Ovary (tissue), 10 donors: ENCODE measurements around the gene RALGPS2. TPM values are rescaled to one million over a fixed set of nuclear protein-coding genes. Genes with fewer than 3 reads are reported as not detected.
A peak's percentile ranks its signal among the peaks of the same experiment; 100 is the strongest.

Experiments
- DNase-seq, 5 donors: peaks; one replicate each; pipeline ENCODE4 v3.0.0-alpha.2; 2019 to 2020
- H3K27ac ChIP-seq, 2 donors: fragments of 200-600 bp; one replicate each; pipeline versions ENCODE4 v1.5.1 to v1.8.0; 2019 to 2022
- H3K27me3 ChIP-seq: fragments of 200-600 bp; one replicate; pipeline ENCODE4 v1.8.0; 2022
- H3K36me3 ChIP-seq: fragments of 200-600 bp; sonication (generic); one replicate; pipeline ENCODE4 v1.5.1; 2019
- H3K4me1 ChIP-seq: one replicate; pipeline ENCODE4 v1.8.1; 2013; ENCODE audit warnings: mild to moderate bottlenecking, moderate library complexity; ENCODE audit not compliant: insufficient read depth
- H3K4me3 ChIP-seq: fragments of 200-600 bp; sonication (generic); one replicate; pipeline ENCODE4 v1.5.1; 2017
- H3K9me3 ChIP-seq, 2 donors: fragments of 200-600 bp in 1 of 2; sonication (generic) in 1 of 2; one replicate each; pipeline versions ENCODE4 v1.5.1 to v1.8.1; 2013 to 2019; ENCODE audit warnings: mild to moderate bottlenecking in 1 of 2, moderate library complexity in 1 of 2
- EP300 ChIP-seq: sonication (generic); formaldehyde crosslinking; IDR thresholded peaks from one replicate; pipeline ENCODE4 v1.6.1; 2017; ENCODE audit warnings: antibody characterized with exemption
- POLR2A ChIP-seq: fragments of 450-650 bp; IDR thresholded peaks from one replicate; pipeline ENCODE4 v1.6.1; 2017; ENCODE audit warnings: antibody characterized with exemption, mild to moderate bottlenecking, moderate library complexity
- WGBS, 3 donors: extraction: QIAGEN DNeasy Blood & Tissue Kit in 1 of 3; methylation state at CpG; one replicate each; pipeline versions ENCODE4 v1.1.5 to v1.1.7; 2013 to 2017; 5-methylcytosine and 5-hydroxymethylcytosine counted together
- intact Hi-C, 4 donors: fragments of 100-400 bp; cut with DNase I; formaldehyde crosslinking; loops; one replicate each; pipeline versions ENCODE4 v1.11.0 to v1.15.1; 2022 to 2023
- long read RNA-seq, 3 donors: library from polyadenylated mRNA in 2 of 3; unstranded in 2 of 3; transcript quantifications; one replicate each; pipeline ENCODE4 v2.0.0 and lab custom pipeline, GENCODE V29; 2021 to 2026
- polyA plus RNA-seq, 2 donors: library from polyadenylated mRNA; stranded (reverse); fragments of 200-250 nt in 1 of 2; fragments of 350-450 nt in 1 of 2; fragmentation: Illumina TruSeq in 1 of 2; extraction: RNeasy Lipid Tissue Mini Kit (QIAGEN cat#74804) in 1 of 2; gene quantifications; one replicate each; pipeline ENCODE4 v1.2.3, GENCODE V29; 2013 to 2014
- total RNA-seq, 7 donors: library from RNA; depleted of rRNA in 2 of 7; stranded (reverse); fragments of >200 nt in 2 of 7; fragmentation: NEBNext Ultra II Directional in 3 of 7; extraction: Animal tissue kit (Norgen Biotek cat#: 25700) in 3 of 7; gene quantifications; one replicate each; pipeline versions ENCODE4 v1.1.0 to v1.2.4, GENCODE V29; 2016 to 2023
- TF ChIP-seq, protein P1 (sequence below), 3 donors: fragments of 450-650 bp in 2 of 3; fragments of 200-600 bp in 1 of 3; IDR thresholded peaks; one replicate each; pipeline versions ENCODE4 v1.5.1 to v1.8.0; 2016 to 2022; ENCODE audit warnings: antibody characterized with exemption in 3 of 3, mild to moderate bottlenecking in 1 of 3
- donor health status: DM: no; HTN: no; CAD: no; lungs with moderate emphysema.
- donor health status: DM: no; HTN: no; CAD: no.
- donor health status: Bipolar disorder and iron deficiency.
- donor health status: DM: yes; HTN: yes; CAD: no.
- donor health status: DM: no; HTN: no; CAD: no.
- donor health status: DM: yes; HTN: yes; CAD: no.

The RALGPS2 gene, protein sequence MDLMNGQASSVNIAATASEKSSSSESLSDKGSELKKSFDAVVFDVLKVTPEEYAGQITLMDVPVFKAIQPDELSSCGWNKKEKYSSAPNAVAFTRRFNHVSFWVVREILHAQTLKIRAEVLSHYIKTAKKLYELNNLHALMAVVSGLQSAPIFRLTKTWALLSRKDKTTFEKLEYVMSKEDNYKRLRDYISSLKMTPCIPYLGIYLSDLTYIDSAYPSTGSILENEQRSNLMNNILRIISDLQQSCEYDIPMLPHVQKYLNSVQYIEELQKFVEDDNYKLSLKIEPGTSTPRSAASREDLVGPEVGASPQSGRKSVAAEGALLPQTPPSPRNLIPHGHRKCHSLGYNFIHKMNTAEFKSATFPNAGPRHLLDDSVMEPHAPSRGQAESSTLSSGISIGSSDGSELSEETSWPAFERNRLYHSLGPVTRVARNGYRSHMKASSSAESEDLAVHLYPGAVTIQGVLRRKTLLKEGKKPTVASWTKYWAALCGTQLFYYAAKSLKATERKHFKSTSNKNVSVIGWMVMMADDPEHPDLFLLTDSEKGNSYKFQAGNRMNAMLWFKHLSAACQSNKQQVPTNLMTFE
- total RNA-seq (10 to 100 TPM; 14.4 to 43.4 (median 26.4) TPM), polyA plus RNA-seq (1 to 10 TPM; 6.4 to 9.7 TPM)
- long read RNA-seq, donor 1, full-length matches to known transcripts: 5 of 47 reads
- long read RNA-seq, donor 1, partial matches to known transcripts: 26 of 47 reads
- long read RNA-seq, donor 1, other reads (novel, unspliced or antisense): 16 of 47 reads
- long read RNA-seq, donor 2, full-length matches to known transcripts: 3 of 3 reads
- long read RNA-seq, donor 2, partial matches to known transcripts: 0 of 3 reads
- long read RNA-seq, donor 2, other reads (novel, unspliced or antisense): 0 of 3 reads
- long read RNA-seq, donor 3, full-length matches to known transcripts: 15 of 31 reads
- long read RNA-seq, donor 3, partial matches to known transcripts: 2 of 31 reads
- long read RNA-seq, donor 3, other reads (novel, unspliced or antisense): 14 of 31 reads

- H3K27ac ChIP-seq: peak within 1 kb of the TSS; percentile 88 to 90
- DNase-seq: peak; percentile 71 to 83 (median 76)
Measured at GRCh38 chr1:178724728-178725465, at the start of gene RALGPS2. Gene RALGPS2 (plus strand): TSS chr1:178725244. CDS start chr1:178776765, 51,521 bp downstream.

GRCh38 chr1:178679237-178679636, 45.8 kb upstream of the RALGPS2 start:
- intact Hi-C loops: no loop called here

More at GRCh38 chr1:178724728-178725465, at the start of gene RALGPS2:
- Histone ChIP-seq H3K4me3 (peak within 1 kb of the TSS; percentile 90), H3K27me3 (no peaks in the 10 kb centered on the region), H3K4me1 (no peaks in the 10 kb centered on the region), H3K36me3 (no peaks in the 10 kb centered on the region), H3K9me3 (no peaks in the 10 kb centered on the region)
- intact Hi-C loops: no loop called here
- WGBS, 3 donors: 2 to 3% (median 2%) methylated on average over 48 to 90 of the region's 90 CpGs
- TF ChIP-seq, protein P1, sequence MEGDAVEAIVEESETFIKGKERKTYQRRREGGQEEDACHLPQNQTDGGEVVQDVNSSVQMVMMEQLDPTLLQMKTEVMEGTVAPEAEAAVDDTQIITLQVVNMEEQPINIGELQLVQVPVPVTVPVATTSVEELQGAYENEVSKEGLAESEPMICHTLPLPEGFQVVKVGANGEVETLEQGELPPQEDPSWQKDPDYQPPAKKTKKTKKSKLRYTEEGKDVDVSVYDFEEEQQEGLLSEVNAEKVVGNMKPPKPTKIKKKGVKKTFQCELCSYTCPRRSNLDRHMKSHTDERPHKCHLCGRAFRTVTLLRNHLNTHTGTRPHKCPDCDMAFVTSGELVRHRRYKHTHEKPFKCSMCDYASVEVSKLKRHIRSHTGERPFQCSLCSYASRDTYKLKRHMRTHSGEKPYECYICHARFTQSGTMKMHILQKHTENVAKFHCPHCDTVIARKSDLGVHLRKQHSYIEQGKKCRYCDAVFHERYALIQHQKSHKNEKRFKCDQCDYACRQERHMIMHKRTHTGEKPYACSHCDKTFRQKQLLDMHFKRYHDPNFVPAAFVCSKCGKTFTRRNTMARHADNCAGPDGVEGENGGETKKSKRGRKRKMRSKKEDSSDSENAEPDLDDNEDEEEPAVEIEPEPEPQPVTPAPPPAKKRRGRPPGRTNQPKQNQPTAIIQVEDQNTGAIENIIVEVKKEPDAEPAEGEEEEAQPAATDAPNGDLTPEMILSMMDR (IDR thresholded peaks at IDR 0.05): no peak
- TF ChIP-seq POLR2A (peak; percentile 44), EP300 (no peak)

GRCh38 chr1:178682429-178682828, 42.6 kb upstream of the RALGPS2 start:
- 31 to 44% (median 36%) methylated on average over 2 of the region's 2 CpGs for WGBS, 3 donors

More at GRCh38 chr1:178679237-178679636, 45.8 kb upstream of the RALGPS2 start:
- Histone ChIP-seq H3K27me3 (no peaks in the 10 kb centered on the region), H3K27ac (no peak overlapping the region), H3K36me3 (no peaks in the 10 kb centered on the region), H3K9me3 (no peaks in the 10 kb centered on the region), H3K4me1 (peaks cover 5% of the 10 kb centered on the region), H3K4me3 (no peak overlapping the region)
- WGBS, 3 donors: 77 to 85% (median 80%) methylated on average over 2 of the region's 2 CpGs
- TF ChIP-seq EP300: no peak
- TF ChIP-seq, protein P1 (IDR thresholded peaks at IDR 0.05): no peak
- TF ChIP-seq POLR2A: no peak
- no peak for DNase-seq

More at GRCh38 chr1:178682429-178682828, 42.6 kb upstream of the RALGPS2 start:
- intact Hi-C loops: loop anchor here in 1 of 4 donors (10.0 kb wide), 1 partner anchor 802 kb away; no protein-coding TSS in a partner anchor
- Histone ChIP-seq H3K9me3 (no peaks in the 10 kb centered on the region), H3K4me1 (peaks cover 7% of the 10 kb centered on the region), H3K27ac (no peak overlapping the region), H3K4me3 (no peak overlapping the region), H3K27me3 (no peaks in the 10 kb centered on the region), H3K36me3 (no peaks in the 10 kb centered on the region)
- no peak for DNase-seq
- no peak for TF ChIP-seq POLR2A
- TF ChIP-seq, protein P1 (IDR thresholded peaks at IDR 0.05): no peak
- no peak for TF ChIP-seq EP300
